ENCODE results near the gene RPL41. TPM values are rescaled to one million over a fixed set of nuclear protein-coding genes. Genes with fewer than 3 reads are reported as not detected.
A peak's percentile ranks its signal among the peaks of the same experiment; 100 is the strongest.

The RPL41 gene
- polyA plus RNA-seq, 3 donors, result 5,478 to 6,026 (median 6,015) TPM

- no peak for DNase-seq (ENCODE audit: low read depth in 3 of 3, low spot score in 2 of 3)
These were observed 10.4 kb downstream of the RPL41 start for GRCh38 chr12:56126732-56127239.

GRCh38 chr12:56127485-56127887 is 11.1 kb downstream of the RPL41 start:
- DNase-seq (ENCODE audit: low read depth in 3 of 3, low spot score in 2 of 3), result no peak

DNA sequence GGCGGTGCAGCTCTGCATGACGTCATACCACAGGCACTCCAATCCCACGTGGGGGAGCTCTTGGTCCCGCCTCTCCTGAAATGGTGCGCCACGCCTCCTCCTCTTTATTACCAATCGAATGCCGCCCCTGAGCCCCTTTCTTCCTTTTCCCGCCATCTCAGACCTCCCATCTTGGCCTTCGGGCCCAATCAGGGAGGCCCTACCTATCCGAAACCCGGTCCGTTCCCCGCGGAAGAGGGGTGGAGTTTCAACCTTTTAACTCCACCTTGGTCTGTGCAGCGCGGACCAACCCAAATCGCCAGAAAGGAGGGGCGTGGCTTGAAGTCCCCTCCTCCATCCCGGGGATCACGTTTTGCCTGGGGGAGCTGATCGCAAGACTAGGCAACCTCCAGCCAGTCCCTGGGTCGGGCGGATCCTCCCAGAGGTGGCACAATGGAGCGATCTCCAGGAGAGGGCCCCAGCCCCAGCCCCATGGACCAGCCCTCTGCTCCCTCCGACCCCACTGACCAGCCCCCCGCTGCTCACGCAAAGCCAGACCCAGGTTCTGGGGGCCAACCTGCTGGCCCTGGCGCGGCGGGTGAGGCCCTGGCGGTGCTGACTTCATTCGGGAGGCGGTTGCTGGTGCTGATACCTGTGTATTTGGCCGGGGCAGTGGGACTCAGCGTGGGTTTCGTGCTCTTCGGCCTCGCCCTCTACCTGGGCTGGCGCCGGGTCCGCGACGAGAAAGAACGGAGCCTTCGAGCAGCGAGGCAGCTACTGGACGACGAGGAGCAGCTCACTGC is 11.6 kb downstream of the RPL41 start, which contains the start of gene ESYT1:
Gene ESYT1, plus strand, starts transcription at position 380 of the 782 bp plus-strand sequence. Its CDS starts 53 bp downstream, at position 433.
- DNase-seq (ENCODE audit: low read depth in 3 of 3, low spot score in 2 of 3), result peak; percentile 98 to 100 (median 98)

DNA sequence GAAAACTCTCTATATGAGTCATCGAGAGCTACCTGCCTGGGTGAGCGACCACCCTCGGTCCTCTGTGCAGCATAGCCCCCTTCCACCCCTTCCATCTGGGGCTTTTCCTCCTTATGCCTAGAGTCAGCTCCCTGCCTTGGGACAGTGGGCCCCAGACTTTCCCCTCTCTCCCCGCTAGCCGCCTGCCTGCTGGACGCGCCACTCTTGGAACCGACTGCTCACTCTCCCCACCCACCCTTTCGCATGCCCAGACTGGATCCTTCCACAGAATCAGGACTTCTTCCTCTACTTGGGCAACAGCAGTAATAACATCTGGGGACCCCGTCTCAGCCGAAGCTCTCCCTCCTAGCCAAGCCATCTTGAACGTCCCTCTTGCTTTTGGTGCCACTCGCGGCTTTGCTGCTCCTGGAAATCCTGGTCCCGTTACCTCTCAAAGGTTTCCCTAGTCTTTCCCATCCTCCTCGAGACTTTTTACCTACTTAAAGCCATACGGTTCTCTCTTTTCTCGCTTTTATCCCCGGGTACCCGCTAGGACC is 12.3 kb downstream of the RPL41 start:
- DNase-seq (ENCODE audit: low read depth in 3 of 3, low spot score in 2 of 3), result no peak

- DNase-seq (ENCODE audit: low read depth in 3 of 3, low spot score in 2 of 3), result no peak
These were observed 12.9 kb downstream of the RPL41 start for GRCh38 chr12:56129206-56129941.

- DNase-seq (ENCODE audit: low read depth in 3 of 3, low spot score in 2 of 3), result no peak
These were observed 13.6 kb downstream of the RPL41 start for GRCh38 chr12:56129942-56130495.

DNA sequence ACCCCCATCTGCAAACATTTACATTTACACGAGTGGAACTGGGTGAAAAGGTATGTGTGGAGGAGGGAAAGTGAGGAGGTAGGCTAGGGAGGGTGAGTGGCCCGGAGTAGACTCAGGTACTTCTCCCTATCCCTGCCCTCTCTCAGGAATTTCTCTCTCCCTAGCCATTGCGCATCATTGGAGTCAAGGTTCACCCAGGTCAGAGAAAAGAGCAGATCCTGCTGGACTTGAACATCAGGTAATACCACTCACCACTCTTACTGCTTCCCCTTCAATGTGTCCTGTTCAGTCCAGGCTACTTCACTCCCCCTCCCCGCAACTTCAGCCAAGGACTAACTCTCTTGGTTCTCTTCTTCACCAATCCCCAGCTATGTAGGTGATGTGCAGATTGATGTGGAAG is 14.4 kb downstream of the RPL41 start:
- no peak for DNase-seq (ENCODE audit: low read depth in 3 of 3, low spot score in 2 of 3)

DNA sequence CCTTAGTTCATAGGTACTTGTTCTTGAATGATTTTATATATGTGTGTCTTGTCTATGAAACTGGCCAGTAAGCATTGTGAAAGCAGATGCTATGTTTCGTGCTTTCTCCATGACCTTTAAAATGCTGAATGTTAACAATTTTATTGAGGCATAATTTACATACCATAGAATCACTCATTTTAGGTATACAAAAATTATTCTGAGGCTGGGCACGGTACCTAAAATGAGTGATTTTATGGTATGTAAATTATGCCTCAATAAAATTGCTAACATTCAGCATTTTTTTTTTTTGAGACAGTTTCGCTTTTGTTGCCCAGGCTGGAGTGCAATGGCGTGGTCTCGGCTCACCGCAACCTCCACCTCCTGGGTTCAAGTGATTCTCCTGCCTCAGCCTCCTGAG is 18.5 kb downstream of the RPL41 start:
- DNase-seq (ENCODE audit: low read depth in 3 of 3, low spot score in 2 of 3), result no peak

DNA sequence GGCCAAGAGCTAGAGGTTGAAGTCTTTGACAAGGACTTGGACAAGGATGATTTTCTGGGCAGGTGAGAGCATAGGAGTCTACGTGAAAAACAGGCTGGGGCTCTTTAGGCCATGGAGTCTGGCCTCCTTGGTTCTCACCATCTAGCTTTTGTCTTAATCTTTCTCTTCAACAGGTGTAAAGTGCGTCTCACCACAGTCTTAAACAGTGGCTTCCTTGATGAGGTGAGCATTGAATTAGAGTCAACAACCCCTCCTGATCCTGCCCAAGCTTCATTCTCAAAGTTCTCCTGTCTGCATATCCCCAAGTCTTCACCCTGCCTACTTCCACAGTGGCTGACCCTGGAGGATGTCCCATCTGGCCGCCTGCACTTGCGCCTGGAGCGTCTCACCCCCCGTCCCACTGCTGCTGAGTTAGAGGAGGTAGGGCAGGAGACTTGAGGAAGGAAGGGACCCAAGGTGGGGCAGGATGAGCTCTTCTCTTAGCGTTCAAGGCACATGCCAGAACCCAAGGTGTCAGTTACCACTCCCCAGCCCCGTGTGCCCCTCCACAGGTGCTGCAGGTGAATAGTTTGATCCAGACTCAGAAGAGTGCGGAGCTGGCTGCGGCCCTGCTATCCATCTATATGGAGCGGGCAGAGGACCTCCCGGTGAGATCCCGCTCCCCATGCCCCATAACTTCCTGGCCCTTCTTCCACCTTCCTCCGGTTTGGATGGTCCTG is 21.6 kb downstream of the RPL41 start:
- no peak for DNase-seq (ENCODE audit: low read depth in 3 of 3, low spot score in 2 of 3)

GRCh38 chr12:56141946-56142784 is 25.7 kb downstream of the RPL41 start:
- DNase-seq (ENCODE audit: low read depth in 3 of 3, low spot score in 2 of 3), result no peak

DNA sequence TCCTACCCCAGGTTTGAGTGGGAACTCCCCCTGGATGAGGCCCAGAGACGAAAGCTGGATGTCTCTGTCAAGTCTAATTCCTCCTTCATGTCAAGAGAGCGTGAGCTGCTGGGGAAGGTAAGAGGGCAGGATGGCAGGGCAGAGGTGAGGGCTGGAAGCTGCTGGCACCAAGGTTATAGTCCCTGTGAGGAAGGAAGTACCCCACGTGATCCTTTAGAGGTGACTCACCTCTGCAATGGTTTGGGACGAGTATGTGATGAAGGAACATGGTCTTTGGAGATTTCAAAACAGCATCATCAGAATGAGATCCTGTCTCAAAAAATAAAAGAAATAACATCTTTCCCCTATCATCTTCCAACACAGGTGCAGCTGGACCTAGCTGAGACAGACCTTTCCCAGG is 26.8 kb downstream of the RPL41 start:
- no peak for DNase-seq (ENCODE audit: low read depth in 3 of 3, low spot score in 2 of 3)

DNA sequence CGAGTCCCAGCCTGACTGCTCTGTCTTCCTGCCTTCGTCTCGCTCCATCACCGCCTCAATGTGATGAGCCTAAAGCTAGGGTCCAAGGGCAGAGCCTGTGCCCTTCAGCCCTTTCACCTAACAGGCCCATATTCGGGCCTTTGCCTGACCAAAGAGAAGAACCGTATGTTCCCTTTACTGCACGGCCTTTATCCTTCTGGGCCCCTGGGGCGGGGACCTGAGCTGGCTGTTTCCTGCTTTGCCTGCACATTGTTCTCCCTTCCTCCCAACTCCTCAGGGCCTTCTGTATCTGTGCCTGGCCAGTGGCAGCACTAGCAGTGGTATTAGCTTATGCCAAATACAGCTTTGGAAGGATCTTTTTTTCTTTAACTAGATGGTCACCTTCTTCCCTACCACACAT is 27.4 kb downstream of the RPL41 start:
- no peak for DNase-seq (ENCODE audit: low read depth in 3 of 3, low spot score in 2 of 3)

DNA sequence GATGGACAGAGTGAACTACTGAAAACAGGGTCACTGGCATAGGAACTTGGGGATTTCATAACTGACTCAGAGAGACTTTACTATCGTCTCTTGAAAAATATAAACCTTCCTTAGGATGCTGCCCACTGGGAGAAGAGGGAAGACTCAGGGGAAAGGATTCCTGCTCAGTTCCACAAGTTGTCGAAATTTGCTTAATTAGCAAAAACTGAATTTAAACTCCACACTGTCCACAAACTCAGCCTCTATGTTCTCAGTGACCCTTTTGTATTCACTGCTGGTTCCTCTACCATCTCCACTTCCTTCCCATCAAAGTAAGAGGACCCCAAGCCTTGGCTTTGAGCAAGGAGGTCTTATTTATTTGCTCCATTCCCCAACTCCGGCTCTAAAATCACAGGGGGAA is 28.8 kb downstream of the RPL41 start:
- DNase-seq (ENCODE audit: low read depth in 3 of 3, low spot score in 2 of 3), result no peak

- DNase-seq (ENCODE audit: low read depth in 3 of 3, low spot score in 2 of 3), result no peak
These were observed 30.3 kb downstream of the RPL41 start for GRCh38 chr12:56146492-56147460.

DNA sequence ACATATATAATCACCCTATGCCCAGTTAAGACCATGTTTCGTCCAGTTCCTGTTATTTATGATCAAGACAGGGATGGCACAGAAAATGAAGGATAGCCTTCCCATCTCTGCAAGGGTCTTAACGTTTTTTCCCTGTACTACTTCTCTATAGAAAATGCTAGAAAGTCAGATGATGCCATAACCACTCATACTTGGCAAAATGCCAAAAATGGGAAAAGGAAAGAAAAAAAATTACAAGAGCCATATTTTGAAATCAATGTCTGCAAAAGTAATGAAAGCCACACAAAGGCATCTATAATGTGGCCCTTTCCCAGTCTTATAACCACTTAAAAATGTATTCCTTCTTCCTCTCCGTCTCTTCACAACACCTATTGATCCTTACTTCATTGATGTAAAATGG is 34.1 kb downstream of the RPL41 start:
- no peak for DNase-seq (ENCODE audit: low read depth in 3 of 3, low spot score in 2 of 3)

- peak in 1 of 3 donors; percentile 33 for DNase-seq (ENCODE audit: low read depth in 3 of 3, low spot score in 2 of 3)
These were observed 35.3 kb downstream of the RPL41 start for GRCh38 chr12:56151672-56152131.

DNA sequence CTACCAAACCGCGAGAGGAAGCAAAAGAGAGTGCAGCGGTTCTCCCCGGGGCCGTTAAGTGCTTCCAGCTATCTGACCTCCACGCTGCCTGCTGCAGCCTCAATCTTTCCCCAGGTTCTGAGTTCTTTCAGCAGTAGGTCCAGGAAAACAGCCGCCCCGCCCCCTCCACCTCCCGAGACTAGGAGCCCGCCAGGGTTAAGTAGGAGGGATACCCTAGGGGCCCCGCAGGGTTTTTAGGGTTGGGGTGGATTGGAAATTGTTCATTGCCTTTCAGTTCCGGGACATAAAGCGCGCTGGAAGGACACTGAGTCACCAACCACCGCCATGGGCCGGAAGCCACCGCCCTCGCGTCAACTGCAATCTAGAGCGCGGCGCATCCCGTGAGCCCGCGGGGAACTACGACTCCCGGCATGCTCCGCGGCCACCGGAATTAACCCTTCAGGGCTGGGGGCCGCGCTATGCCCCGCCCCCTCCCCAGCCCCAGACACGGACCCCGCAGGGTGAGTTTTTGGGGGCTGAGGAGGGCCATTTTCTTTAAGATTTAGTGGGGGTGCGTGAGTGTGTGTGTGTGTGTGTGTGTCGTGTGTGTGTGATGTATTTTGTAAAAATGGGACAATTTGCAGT is 35.8 kb downstream of the RPL41 start, which contains the start of gene MYL6B:
Gene MYL6B, plus strand, starts transcription at position 456 of the 624 bp plus-strand sequence. CDS start 1,332 bp downstream, outside the sequence.
- DNase-seq (ENCODE audit: low read depth in 3 of 3, low spot score in 2 of 3), result peak; percentile 77 to 87 (median 86)

All from right renal cortex interstitium (tissue), 3 donors.